Astrocyte of the spinal cord (primary cell): ENCODE measurements around the gene RAD52.

Experiments
- DNase-seq: peaks from one replicate; pipeline ENCODE4 v3.0.0; 2011; ENCODE audit warnings: low read depth, low spot score
- H3K4me3 ChIP-seq: 2 replicates; pipeline ENCODE4 v1.5.1; 2011; ENCODE audit warnings: low read depth, mild to moderate bottlenecking, low read length, moderate library complexity
- CTCF ChIP-seq: IDR thresholded peaks from 2 replicates; pipeline ENCODE4 v1.5.1; 2012; ENCODE audit warnings: low read depth, mild to moderate bottlenecking, low read length, inconsistent platforms
- in situ Hi-C: cut with HindIII; loops from 2 replicates; pipeline ENCODE4 v1.10.0; 2017; ENCODE audit warnings: low sequenced_read_pairs

RAD52 gene

DNA sequence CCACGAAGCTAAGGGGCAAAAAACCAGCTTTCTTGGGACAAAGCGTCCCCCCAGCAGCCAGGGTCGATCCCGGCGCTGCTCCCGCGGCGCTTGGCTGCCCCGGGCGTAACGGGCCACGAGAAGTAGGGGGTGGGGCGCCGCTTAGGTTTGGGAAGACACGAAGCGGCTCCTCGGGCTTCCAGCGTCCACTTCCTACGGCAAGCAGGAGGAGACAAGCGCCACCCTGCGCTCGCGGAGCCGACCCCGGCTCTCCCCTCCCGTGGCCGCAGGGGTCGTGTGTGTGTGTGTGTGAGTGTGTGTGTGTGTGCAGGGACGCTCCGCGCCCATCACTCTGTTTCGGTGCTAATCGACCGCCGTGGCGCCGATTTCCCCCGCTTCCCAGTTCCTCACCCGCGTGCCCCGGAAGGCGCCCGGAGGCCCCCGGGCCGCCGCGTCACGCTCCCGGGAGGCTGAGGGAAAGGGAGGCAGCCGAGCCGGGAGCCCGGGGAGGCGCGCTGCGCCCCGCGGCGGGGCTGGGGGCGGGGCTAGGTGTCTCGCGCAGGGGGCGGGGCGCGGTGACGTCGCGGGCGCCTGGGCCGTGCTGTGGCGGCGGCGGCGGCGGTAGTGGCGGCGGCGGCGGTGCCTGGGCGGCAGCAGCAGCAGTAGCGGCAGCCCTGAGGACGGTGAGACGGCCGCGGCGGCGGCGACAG lies 41.3 kb upstream of the RAD52 start, which contains the start of gene ERC1:
Gene ERC1, plus strand, starts transcription at position 563 of the 689 bp plus-strand sequence. CDS start 36,681 bp downstream, outside the sequence.
- in situ Hi-C loops, result no loop called here
- no peak for TF ChIP-seq CTCF
- peak; percentile 89 for DNase-seq
- peak within 1 kb of the TSS; percentile 75 for H3K4me3 ChIP-seq

- in situ Hi-C loops, result no loop called here
- peak; percentile 76 for DNase-seq
- TF ChIP-seq CTCF, result peak; percentile 7
- H3K4me3 ChIP-seq, result peak overlapping the region; percentile 75
Observed at GRCh38 chr12:989751-990660, 40.5 kb upstream of the RAD52 start.

- no peak for DNase-seq
- H3K4me3 ChIP-seq, result no peak overlapping the region
- in situ Hi-C loops, result no loop called here
- TF ChIP-seq CTCF, result no peak
Observed at GRCh38 chr12:989051-989450, 39.6 kb upstream of the RAD52 start.

DNA sequence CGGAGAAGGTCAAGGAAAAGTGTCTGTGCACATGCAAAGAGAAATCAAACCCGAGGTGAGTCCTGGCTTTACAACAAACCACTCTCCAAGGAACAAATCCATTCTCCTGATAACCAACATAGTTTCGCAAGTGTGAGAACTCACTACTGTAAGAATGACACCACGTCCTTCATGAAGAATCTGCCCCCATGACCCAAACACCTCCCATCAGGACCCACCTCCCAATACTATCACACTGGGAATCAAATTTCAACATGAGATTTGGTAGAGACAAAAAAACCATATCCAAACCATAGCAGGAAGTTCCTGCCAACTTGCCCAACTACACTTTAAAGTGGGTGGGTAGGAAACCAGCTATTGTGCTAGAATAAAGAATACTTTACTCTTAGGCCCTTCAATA lies 39.2 kb upstream of the RAD52 start:
- no peak overlapping the region for H3K4me3 ChIP-seq
- no peak for DNase-seq
- in situ Hi-C loops, result no loop called here
- TF ChIP-seq CTCF, result no peak

- TF ChIP-seq CTCF, result no peak
- no peak for DNase-seq
- H3K4me3 ChIP-seq, result no peak overlapping the region
- in situ Hi-C loops, result no loop called here
Observed at GRCh38 chr12:981961-982360, 32.5 kb upstream of the RAD52 start.

GRCh38 chr12:981176-981828 lies 31.8 kb upstream of the RAD52 start:
- H3K4me3 ChIP-seq, result no peak overlapping the region
- in situ Hi-C loops, result no loop called here
- DNase-seq, result peak; percentile 44
- TF ChIP-seq CTCF, result no peak
